K562 (cell line): ENCODE measurements around the gene PRRT1. TPM values are rescaled to one million over a fixed set of nuclear protein-coding genes. Genes with fewer than 3 reads are reported as not detected.

ENCODE experiments used
- ATAC-seq: fragments of 200-7000 bp; cut with Tn5 transposase; 3 replicates; pipeline ENCODE4 v1.9.1; 2020; ENCODE audit warnings: moderate library complexity
- BruUV-seq: library from RNA; stranded (reverse); fragments of 400-500 nt; replicated peaks from 2 replicates; lab custom pipeline; 2021; lab: Mats Ljungman, UMichigan
- CTCF ChIA-PET: fragments of 300-600 bp; formaldehyde crosslinking; extraction: SDS; loops from one replicate; lab custom pipeline; 2021; ENCODE audit warnings: low intra/inter-chr PET ratio; lab: Yijun Ruan, JAX
- POLR2A ChIA-PET: fragments of 300-600, 350-650 bp; sonication (Branson Sonifier 250); formaldehyde crosslinking; extraction: SDS; loops from one replicate; lab custom pipeline; 2021; ENCODE audit warnings: antibody characterized with exemption, inconsistent platforms; lab: Yijun Ruan, JAX
- DNase-seq, 4 experiments: peaks; one replicate each; pipeline versions ENCODE4 v3.0.0 to v3.0.0-alpha.2; 2011 to 2018; ENCODE audit warnings: low spot score in 3 of 4, mixed read lengths in 3 of 4; ENCODE audit errors: extremely low read depth in 1 of 4
- FAIRE-seq: peaks from 2 replicates; lab custom pipeline; 2011; peaks lifted over from hg19 to GRCh38; lab: Jason Lieb, UNC
- H2AFZ ChIP-seq: 2 replicates; pipeline ENCODE4 v1.6.0; 2011; ENCODE audit warnings: low read depth, low read length, control low read depth, inconsistent platforms
- H3K27ac ChIP-seq: fragments of 200-600 bp; 3 replicates; pipeline ENCODE4 v1.8.0; 2011; ENCODE audit warnings: low read depth, mild to moderate bottlenecking, control low read depth, inconsistent platforms, low read length, moderate library complexity, mixed read lengths; ENCODE audit errors: extremely low read depth
- H3K27me3 ChIP-seq, 2 experiments: fragments of 300-600 bp in 1 of 2; 2 replicates in 1 of 2; 3 replicates in 1 of 2; pipeline versions ENCODE4 v1.6.0 to v1.8.0; 2011; ENCODE audit warnings: inconsistent platforms in 2 of 2, low read length in 2 of 2, mild to moderate bottlenecking in 1 of 2, mixed read lengths in 1 of 2, moderate library complexity in 1 of 2; ENCODE audit not compliant: control insufficient read depth in 2 of 2, insufficient read depth in 2 of 2
- H3K36me3 ChIP-seq: fragments of 300-600 bp; 3 replicates; pipeline ENCODE4 v1.8.0; 2011; ENCODE audit warnings: mild to moderate bottlenecking, low read length, inconsistent platforms; ENCODE audit not compliant: control insufficient read depth, insufficient read depth
- H3K4me1 ChIP-seq, 2 experiments: fragments of 200-600 bp in 1 of 2; replicated peaks in 1 of 2; 2 replicates in 1 of 2; 3 replicates in 1 of 2; pipeline versions ENCODE4 v1.5.1 to v1.8.0; 2011; ENCODE audit warnings: inconsistent platforms in 2 of 2, low read length in 2 of 2, mild to moderate bottlenecking in 1 of 2, mixed read lengths in 1 of 2, moderate library complexity in 1 of 2; ENCODE audit not compliant: control insufficient read depth in 2 of 2, insufficient read depth in 2 of 2
- H3K4me2 ChIP-seq: 2 replicates; pipeline ENCODE4 v1.6.1; 2011; ENCODE audit warnings: low read length, control low read depth, inconsistent platforms, mixed read lengths; ENCODE audit not compliant: insufficient read depth
- H3K4me3 ChIP-seq: fragments of 200-600 bp; sonication (generic), shearing (Covaris generic); 2 replicates; pipeline ENCODE4 v1.5.1; 2016; ENCODE audit warnings: control low read depth, inconsistent platforms
- H3K79me2 ChIP-seq: fragments of 200-600 bp; 3 replicates; pipeline ENCODE4 v1.8.0; 2011; ENCODE audit warnings: low read length, inconsistent platforms; ENCODE audit not compliant: control insufficient read depth, insufficient read depth
- H3K9ac ChIP-seq, 2 experiments: 2 replicates each; pipeline versions ENCODE4 v1.6.0 to v1.6.1; 2011; ENCODE audit warnings: low read depth in 2 of 2, low read length in 2 of 2, control low read depth in 1 of 2, inconsistent platforms in 1 of 2, mild to moderate bottlenecking in 1 of 2, mixed read lengths in 1 of 2; ENCODE audit not compliant: insufficient read depth in 1 of 2
- H3K9me1 ChIP-seq: one replicate; pipeline ENCODE4 v1.6.0; 2011; ENCODE audit warnings: inconsistent platforms, mild to moderate bottlenecking, low read length, moderate library complexity; ENCODE audit not compliant: control insufficient read depth, insufficient read depth
- H3K9me3 ChIP-seq: replicated peaks from 2 replicates; pipeline ENCODE4 v1.5.1; 2011; ENCODE audit warnings: low read depth, low read length, inconsistent platforms; ENCODE audit not compliant: control insufficient read depth, insufficient read depth
- H4K20me1 ChIP-seq: replicated peaks from 2 replicates; pipeline ENCODE4 v1.6.1; 2011; ENCODE audit warnings: low read length, inconsistent platforms, mixed read lengths; ENCODE audit not compliant: control insufficient read depth, insufficient read depth
- BRCA1 ChIP-seq, 2 experiments: fragments of 450-650 bp in 1 of 2; sonication (generic) in 1 of 2; formaldehyde crosslinking in 1 of 2; IDR thresholded peaks; 2 replicates each; pipeline versions ENCODE4 v1.5.0 to v1.6.1; 2017 to 2020; ENCODE audit warnings: mild to moderate bottlenecking in 1 of 2, missing genetic modification reagents in 1 of 2
- CXXC5 ChIP-seq: fragments of 250-450 bp; sonication (Bioruptor Pico); IDR thresholded peaks from 2 replicates; pipeline ENCODE4 v1.8.0; 2022; ENCODE audit warnings: inconsistent platforms, mild to moderate bottlenecking, moderate library complexity
- ELF4 ChIP-seq: fragments of 450-650 bp; formaldehyde crosslinking; IDR thresholded peaks from 2 replicates; pipeline ENCODE4 v1.4.0; 2022; ENCODE audit warnings: missing genetic modification characterization
- HBP1 ChIP-seq: fragments of 450-650 bp; formaldehyde crosslinking; IDR thresholded peaks from 2 replicates; pipeline ENCODE4 v1.4.0; 2022; ENCODE audit warnings: missing genetic modification characterization
- HNRNPK ChIP-seq: fragments of 200-400 bp; formaldehyde crosslinking; IDR thresholded peaks from one replicate; pipeline ENCODE4 v1.6.1; 2018; ENCODE audit warnings: mild to moderate bottlenecking, low read depth, low read length; ENCODE audit not compliant: poor library complexity, severe bottlenecking
- KDM5B ChIP-seq: fragments of 200-600 bp; sonication (generic); IDR thresholded peaks from 2 replicates; pipeline ENCODE4 v1.6.1; 2012; ENCODE audit warnings: low read depth, mild to moderate bottlenecking, moderate library complexity, low read length, control low read depth, inconsistent platforms; ENCODE audit not compliant: insufficient replicate concordance
- MAX ChIP-seq: sonication (generic); formaldehyde crosslinking; IDR thresholded peaks from 2 replicates; pipeline ENCODE4 v1.9.0; 2022; ENCODE audit warnings: mild to moderate bottlenecking, missing genetic modification reagents
- NR4A1 ChIP-seq, 2 experiments: fragments of 250-450 bp in 1 of 2; fragments of 450-650 bp in 1 of 2; sonication (Bioruptor Pico) in 1 of 2; IDR thresholded peaks; 2 replicates each; pipeline versions ENCODE4 v1.4.0 to v1.6.1; 2016 to 2020; ENCODE audit warnings: mild to moderate bottlenecking in 2 of 2, missing compliant biosample characterization in 1 of 2, missing genetic modification characterization in 1 of 2, moderate library complexity in 1 of 2
- OTX1 ChIP-seq: fragments of 450-650 bp; formaldehyde crosslinking; IDR thresholded peaks from 2 replicates; pipeline ENCODE4 v1.4.0; 2022; ENCODE audit warnings: mild to moderate bottlenecking
- PML ChIP-seq: IDR thresholded peaks from 2 replicates; pipeline ENCODE4 v1.6.1; 2012; ENCODE audit warnings: low read length, inconsistent platforms
- POLR2A ChIP-seq: fragments of 450-650 bp; conservative IDR thresholded peaks from 2 replicates; pipeline ENCODE4 v1.6.1; 2016
- POLR2G ChIP-seq: fragments of 200-400 bp; formaldehyde crosslinking; IDR thresholded peaks from 2 replicates; pipeline ENCODE4 v1.6.1; 2017; ENCODE audit warnings: low read depth, mild to moderate bottlenecking, antibody characterized with exemption, low read length, moderate library complexity
- PREB ChIP-seq: sonication (generic); formaldehyde crosslinking; IDR thresholded peaks from 2 replicates; pipeline ENCODE4 v1.8.1; 2023; ENCODE audit warnings: mild to moderate bottlenecking, missing genetic modification reagents
- TEAD2 ChIP-seq: fragments of 450-650 bp; IDR thresholded peaks from 2 replicates; pipeline ENCODE4 v1.6.1; 2016; ENCODE audit warnings: missing genetic modification characterization, control low read depth, missing compliant biosample characterization
- VEZF1 ChIP-seq: fragments of 200-800 bp; sonication (Bioruptor generic); IDR thresholded peaks from 2 replicates; pipeline ENCODE4 v1.6.1; 2017; ENCODE audit warnings: missing genetic modification characterization, missing compliant biosample characterization
- WGBS: fragments of 100-300 bp; shearing (Covaris generic); methylation state at CpG from one replicate; pipeline ENCODE4 v1.1.6; 2016; ENCODE audit warnings: low coverage, mixed read lengths; ENCODE audit not compliant: insufficient coverage; ENCODE audit errors: missing lambda C conversion rate; 5-methylcytosine and 5-hydroxymethylcytosine counted together
- in situ Hi-C: fragments of 300-500 bp; cut with MboI; formaldehyde crosslinking; loops from 4 replicates; pipeline ENCODE4 v1.15.0; 2018; ENCODE audit warnings: inconsistent platforms, mixed read lengths
- intact Hi-C: fragments of 100-400 bp; cut with micrococcal nuclease; formaldehyde crosslinking; loops from 2 replicates; pipeline ENCODE4 v1.14.2; 2022
- polyA plus RNA-seq, 8 experiments: library from polyadenylated mRNA; depleted of rRNA in 4 of 8; stranded (reverse) in 5 of 8; unstranded in 3 of 8; fragments of >200 nt; fragmentation: Nextera tagmentation in 2 of 8; fragmentation: Illumina TruSeq in 1 of 8; extraction: Ambion mirVana in 2 of 8; extraction: Trizol in 1 of 8; gene quantifications; 2 replicates each; pipeline versions ENCODE4 v1.2.1 to v1.2.3, GENCODE V29; 2011 to 2014; ENCODE audit warnings: inconsistent platforms in 1 of 8, missing spikeins in 1 of 8
- total RNA-seq, 7 experiments: library from RNA; depleted of rRNA in 6 of 7; stranded (reverse); fragments of >200 nt in 6 of 7; fragmentation: Illumina TruSeq in 2 of 7; extraction: Trizol in 2 of 7; gene quantifications; 2 replicates each; pipeline versions ENCODE4 v1.2.1 to v1.2.3, GENCODE V29; 2011 to 2021; ENCODE audit warnings: low replicate concordance in 1 of 7

PRRT1 gene
- total and polyA plus RNA-seq, 9 of the 15 experiments (the other 6 are each of a cell fraction or from before 2014, with no cell fraction given), result 0.14 to 3.5 (median 0.41) TPM

- DNase-seq (peak; percentile 63 to 85 (median 74)), FAIRE-seq (peak; percentile 26), ATAC-seq (peak; percentile 64)
- H3K27ac ChIP-seq, result no peak within 1 kb of the TSS
- peaks cover 0 to 18% of the 10 kb centered on the region in 2 experiments; a peak in 2 of 5 replicates for H3K27me3 ChIP-seq
- in situ Hi-C loops, result no loop called here
- no peaks in the 10 kb centered on the region for H3K36me3 ChIP-seq
- no peaks in the 10 kb centered on the region for H3K9me1 ChIP-seq
- H2AFZ ChIP-seq, result no peak within 1 kb of the TSS
- peak within 1 kb of the TSS in 1 of 2 experiments; percentile 80; a peak in 2 of 4 replicates for H3K9ac ChIP-seq
- WGBS, result 3% methylated on average over 10 of the region's 12 CpGs
- no peaks in the 10 kb centered on the region for H4K20me1 ChIP-seq
- no peaks in the 10 kb centered on the region for H3K9me3 ChIP-seq
- no peaks in the 10 kb centered on the region for H3K79me2 ChIP-seq
- peak within 1 kb of the TSS; percentile 51 for H3K4me2 ChIP-seq
- H3K4me1 ChIP-seq, result peaks cover 29 to 43% of the 10 kb centered on the region in 2 experiments
- intact Hi-C loops, result no loop called here
- CTCF ChIA-PET, result interaction anchor here (0.6 kb wide), 2 partner anchors 10 to 1245 kb away, joined by 3 to 4 read pairs; no protein-coding TSS in a partner anchor
- BruUV-seq, result no TSS peak
- POLR2A ChIA-PET, result interaction anchor here (0.6 to 4.9 kb wide), 7 partner anchors 9 to 79 kb away, joined by 3 to 38 read pairs (median 6); partner anchors contain the start of gene ATF6B
- H3K4me3 ChIP-seq, result no peak within 1 kb of the TSS
- TF ChIP-seq POLR2A (no peak), HNRNPK (no peak), PML (no peak), ELF4 (CRISPR knock-in tag) (peak; percentile 50; the same call in 1 of the 2 replicates), BRCA1 (IDR thresholded peaks at IDR 0.05) (no peak), BRCA1 (CRISPR knock-in tag; IDR thresholded peaks at IDR 0.05) (no peak), OTX1 (CRISPR knock-in tag) (peak; percentile 75; the same call in 1 of the 2 replicates), PREB (no peak), TEAD2 (no peak), MAX (no peak), KDM5B (peak; percentile 10), HBP1 (peak; percentile 70; the same call in 1 of the 2 replicates), NR4A1 (CRISPR knock-in tag; IDR thresholded peaks at IDR 0.05) (no peak), NR4A1 (tag; IDR thresholded peaks at IDR 0.05) (no peak), CXXC5 (CRISPR knock-in tag) (no peak), VEZF1 (peak; percentile 61; the same call in 1 of the 2 replicates), POLR2G (peak; percentile 68)
Observed at GRCh38 chr6:32109114-32109764, 42.5 kb downstream of the PRRT1 start, which contains the start of gene TNXB. TSS of gene TNXB (minus strand) at chr6:32109338. CDS start at chr6:32098198, 11,140 bp downstream.
